NCI-H1417 (cell line): ENCODE measurements around the gene TMEM11.
"Not testable (repeated sequence)": the region's sequence is repeated elsewhere in the genome, so short reads cannot be mapped to it uniquely, and the experiment has no call there.

Experiments
- DNase-seq, 3 experiments: peaks; one replicate each; lab custom pipeline; 2025; lab: John Stamatoyannopoulos, UW

Gene TMEM11

DNA sequence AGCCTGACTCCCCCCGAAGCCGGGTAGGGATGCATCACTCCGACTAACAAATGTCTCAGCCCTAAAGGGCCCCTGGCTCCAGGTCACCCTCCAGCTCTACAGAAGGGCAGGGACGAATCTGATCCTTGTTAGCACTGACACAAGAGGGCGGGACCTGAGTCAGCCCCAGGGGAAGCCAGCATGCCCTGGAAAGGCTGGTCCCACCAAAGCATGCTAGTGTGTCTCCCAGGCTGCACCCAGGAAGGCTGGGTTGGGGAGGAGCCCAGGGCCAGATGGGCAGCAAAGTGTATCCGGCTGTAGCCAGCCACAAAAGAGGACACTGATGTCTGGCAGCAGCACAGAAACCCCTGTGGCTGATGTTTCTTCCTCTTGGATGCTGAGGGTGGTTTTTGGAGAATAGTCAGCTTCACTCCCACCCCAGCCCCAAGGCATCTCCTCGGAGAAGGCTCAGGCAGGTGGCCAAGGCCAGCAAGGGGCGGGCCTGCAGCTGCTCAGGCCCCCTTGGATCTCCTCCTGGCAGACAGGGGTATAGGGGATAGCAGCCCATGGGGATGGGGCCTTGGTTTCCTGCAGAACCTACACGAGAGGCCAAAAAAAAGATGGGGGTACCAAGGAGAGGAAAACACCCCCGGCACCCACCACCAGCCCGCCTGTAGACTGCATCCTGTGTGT lies 28.2 kb upstream of the TMEM11 start:
- DNase-seq: no peak

DNA sequence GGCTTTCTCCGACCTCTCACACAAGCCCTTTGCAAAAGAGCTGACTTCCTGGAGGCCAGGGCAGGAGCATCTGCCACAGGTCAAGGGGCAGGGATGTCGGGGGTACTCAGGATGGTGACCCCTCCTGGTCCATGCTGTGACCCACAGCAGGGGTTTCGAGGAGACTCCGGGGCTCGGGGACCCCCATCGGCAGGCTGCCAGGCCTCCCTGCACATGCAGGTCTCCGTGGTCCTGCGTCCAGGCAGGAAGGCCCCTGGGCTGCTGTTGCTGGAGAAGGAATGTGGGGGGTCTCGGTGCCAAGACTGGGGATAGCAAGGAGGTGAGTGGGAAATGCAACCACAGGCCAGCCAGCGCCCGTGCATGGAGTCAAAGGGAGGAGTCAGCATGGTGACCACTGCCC lies 27.6 kb upstream of the TMEM11 start:
- DNase-seq: no peak

DNA sequence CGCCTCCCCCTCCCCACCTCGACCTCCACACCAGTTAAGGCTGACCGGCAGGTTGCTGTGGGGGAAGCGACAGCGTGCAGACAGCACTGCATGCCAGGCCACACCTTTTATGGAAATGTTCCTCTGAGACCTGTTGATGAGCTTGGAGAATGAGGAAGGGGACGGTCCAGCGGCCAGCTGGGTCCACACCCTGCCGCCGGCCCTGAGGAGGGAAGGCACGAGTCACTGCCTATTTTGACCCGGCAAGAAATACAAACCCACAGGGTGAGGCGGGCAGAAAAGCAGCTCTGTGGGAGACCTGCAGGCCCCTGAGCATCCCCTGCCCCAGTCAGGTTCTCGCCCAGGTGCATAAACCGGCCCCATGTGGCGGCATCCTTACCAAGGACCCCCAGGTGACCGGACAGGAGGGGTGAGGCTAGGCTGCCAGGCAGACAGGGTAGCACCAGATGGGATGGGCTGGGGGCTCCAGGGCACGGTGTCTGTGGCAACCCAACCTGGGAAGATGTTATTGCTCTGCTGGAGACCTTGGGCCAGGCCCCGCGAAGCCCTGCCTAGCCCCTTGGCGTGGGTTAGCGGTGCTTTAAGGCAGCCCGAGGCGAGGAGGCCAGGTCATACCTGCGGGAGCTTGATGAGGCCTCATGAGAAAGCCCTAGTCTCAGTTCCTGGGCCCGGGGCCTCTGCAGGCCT lies 26.6 kb upstream of the TMEM11 start:
- no peak for DNase-seq

- DNase-seq: no peak
Measured at GRCh38 chr17:21239680-21240368, 25.9 kb upstream of the TMEM11 start.

GRCh38 chr17:21235921-21236320 lies 22.0 kb upstream of the TMEM11 start:
- DNase-seq: no peak

DNA sequence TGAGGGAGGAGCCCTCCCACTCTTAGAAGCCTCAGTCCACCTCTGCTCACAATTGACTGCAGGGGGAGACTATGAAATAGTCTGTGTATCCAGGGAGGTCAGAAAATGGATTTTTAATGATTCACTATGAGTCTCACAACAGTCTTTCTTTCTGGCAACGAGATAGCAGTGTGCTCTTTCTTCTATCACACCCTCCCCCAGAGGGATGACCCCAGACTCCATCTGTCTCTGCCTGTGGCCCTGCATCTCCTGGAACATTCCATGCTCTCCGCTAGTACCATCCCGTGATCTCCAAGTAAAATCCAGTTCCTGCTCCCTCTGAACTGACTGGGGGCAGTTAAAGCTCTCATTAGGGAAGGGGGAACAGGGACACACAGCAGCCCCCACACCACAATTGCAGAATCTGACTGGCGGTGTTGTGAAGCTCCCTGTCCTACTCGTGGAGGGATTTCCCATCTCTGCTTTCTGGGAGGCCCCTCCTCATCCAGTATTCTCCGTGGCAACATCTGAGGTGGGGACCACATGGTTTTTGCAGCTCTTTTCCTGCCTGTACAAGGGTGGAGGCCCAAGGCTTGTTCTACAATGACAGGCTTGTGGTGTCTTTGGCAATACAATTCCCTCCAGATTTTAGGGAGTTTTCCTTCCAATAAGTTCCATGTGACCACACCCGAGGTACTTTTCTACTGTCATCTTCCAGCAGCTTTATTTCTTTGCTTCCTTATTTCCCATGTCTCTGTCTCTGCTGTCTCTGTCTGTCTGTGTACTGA lies 19.8 kb upstream of the TMEM11 start:
- DNase-seq: no peak

- DNase-seq: no peak
Measured at GRCh38 chr17:21232033-21232749, 18.2 kb upstream of the TMEM11 start.

DNA sequence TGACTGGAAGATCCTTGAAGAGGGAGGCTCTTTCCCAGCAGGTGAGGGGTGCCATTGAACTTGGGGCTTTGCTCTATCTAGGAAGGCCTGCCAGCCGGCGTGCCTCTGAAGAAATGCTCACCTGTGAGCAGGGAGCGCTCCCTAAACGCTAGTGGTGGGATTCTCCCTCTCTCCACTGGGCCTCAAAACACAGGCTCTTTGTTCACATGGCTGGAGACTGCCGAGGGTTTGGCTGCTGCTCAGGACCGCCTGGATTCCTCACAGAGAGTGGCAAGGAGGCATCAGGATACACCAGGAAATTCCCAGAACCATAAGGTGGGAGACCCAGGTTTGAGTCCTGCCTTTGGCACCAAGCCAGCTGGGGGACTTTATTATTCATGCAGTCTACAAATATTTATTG lies 17.6 kb upstream of the TMEM11 start:
- no peak for DNase-seq

DNA sequence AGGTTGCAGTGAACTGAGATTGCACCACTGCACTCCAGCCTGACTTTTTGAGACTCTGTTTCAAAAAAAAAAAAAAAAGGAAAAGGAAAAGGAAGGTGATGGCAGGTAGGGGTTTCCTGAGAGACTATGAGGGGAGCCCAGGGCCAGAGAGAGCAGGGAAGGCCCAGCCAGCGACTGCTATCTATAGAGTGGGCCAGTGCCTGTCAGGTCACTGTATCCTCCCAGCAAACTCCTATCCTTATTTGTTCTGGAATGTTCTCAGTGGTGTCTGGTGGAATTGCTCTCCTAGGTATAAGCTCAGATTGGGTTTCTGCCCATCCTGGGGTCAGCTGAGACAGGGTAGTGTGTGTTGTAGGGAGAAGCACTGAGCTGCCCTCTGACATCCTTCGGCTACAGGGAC lies 14.9 kb upstream of the TMEM11 start:
- no peak for DNase-seq

- no peak for DNase-seq
Measured at GRCh38 chr17:21228111-21228510, 14.2 kb upstream of the TMEM11 start.

DNA sequence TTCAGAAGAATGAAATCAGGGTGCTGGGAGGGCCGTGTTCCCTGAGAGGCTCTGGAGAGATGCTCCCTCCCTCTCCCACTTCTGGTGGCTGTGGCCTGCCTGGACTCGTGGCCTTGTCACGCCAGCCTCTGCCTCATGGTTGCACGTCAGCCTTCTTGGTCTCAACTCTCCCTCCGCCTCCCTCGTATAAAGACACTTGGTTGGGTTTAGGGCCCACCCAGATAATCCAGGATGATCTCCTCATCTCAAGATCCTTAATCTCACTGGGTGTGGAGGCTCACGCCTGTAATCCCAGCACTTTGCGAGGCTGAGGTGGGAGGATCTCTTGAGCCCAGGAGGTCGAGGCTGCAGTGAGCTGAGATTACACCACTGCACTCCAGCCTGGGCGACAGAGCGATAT lies 13.3 kb upstream of the TMEM11 start:
- not testable (repeated sequence) for DNase-seq

DNA sequence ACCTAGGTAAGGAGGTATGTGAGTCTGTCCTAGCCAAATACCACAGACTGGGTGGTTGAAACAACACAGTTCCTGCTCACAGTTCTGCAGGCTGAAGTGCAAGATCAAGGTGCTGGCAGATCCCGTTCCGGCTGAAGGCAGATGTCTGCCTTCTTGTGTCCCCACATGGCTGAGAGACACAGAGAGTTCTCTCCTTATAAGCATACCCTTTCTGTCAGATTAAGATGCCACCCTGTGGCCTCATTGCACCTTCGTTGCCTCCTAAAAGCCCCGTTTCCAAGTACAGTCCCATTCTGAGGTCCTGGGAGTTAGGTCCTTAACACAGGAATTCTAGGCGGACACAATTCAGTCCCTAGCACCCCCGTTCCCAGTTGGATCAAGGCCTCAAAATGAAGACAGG lies 9.1 kb upstream of the TMEM11 start:
- no peak for DNase-seq

DNA sequence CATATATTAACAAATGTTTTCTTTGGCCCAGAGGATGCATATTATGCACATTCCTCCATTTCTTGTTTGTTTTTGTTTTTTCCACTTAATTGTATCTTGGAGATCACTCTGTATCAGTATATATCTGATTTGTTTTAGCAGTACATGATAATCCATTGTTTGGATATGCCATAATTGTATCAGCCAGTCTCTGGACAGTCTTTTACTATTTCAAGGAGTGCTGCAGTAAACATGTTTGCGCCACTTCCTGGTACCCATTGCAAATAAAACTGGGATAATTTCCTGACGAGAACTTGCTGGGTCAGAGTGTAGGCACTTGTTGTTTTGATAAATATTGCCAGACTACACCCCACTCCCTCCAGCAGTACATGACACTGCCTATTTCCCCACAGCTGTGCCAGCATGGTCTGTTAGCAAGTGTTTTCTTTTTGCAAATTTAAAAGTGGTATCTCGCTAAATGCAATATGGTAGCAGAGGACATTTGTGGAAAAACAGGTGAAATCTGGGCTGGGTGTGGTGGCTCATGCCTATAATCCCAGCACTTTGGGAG lies 4.9 kb upstream of the TMEM11 start:
- no peak for DNase-seq

- no peak for DNase-seq
Measured at GRCh38 chr17:21218101-21218500, 4.1 kb upstream of the TMEM11 start.

DNA sequence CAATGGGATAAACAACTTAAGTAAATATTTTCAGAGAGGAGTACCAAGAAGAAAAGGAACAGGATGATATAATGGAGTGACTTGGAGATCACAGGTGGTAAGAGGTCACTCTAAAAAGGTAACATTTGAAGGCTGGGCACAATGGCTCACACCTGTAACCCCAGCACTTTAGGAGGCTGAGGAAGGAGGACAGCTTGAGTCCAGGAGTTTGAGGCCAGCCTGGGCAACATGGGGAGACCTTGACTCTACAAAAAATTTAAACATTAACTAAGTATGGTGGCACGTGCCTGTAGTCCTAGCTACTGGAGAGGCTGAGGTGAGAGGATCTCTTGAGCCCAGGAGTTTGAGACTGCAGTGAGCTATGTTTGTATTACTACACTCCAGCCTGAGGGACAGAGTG lies 3.4 kb upstream of the TMEM11 start:
- no peak for DNase-seq

- no peak for DNase-seq
Measured at GRCh38 chr17:21215935-21216334, 2.0 kb upstream of the TMEM11 start.

GRCh38 chr17:21214777-21215541 lies 998 bp upstream of the TMEM11 start:
- DNase-seq: peak in 1 of 3 experiments; percentile 30

- peak in 2 of 3 experiments; percentile 78 to 81 for DNase-seq
Measured at GRCh38 chr17:21213638-21214014, 335 bp downstream of the TMEM11 start.

GRCh38 chr17:21212826-21213637 lies 929 bp downstream of the TMEM11 start:
- DNase-seq: no peak
